Fibroblast of peridontal ligament (primary cell): ENCODE measurements around the gene PLPP2.
"Not testable (repeated sequence)": the region's sequence is repeated elsewhere in the genome, so short reads cannot be mapped to it uniquely, and the experiment has no call there.

Source experiments
- DNase-seq: peaks from one replicate; pipeline ENCODE4 v3.0.0-alpha.2; 2010; ENCODE audit errors: extremely low read depth

Gene PLPP2

GRCh38 chr19:271856-272255 is 19.3 kb downstream of the PLPP2 start:
- no peak for DNase-seq

- not testable (repeated sequence) for DNase-seq
These were observed 20.4 kb downstream of the PLPP2 start for GRCh38 chr19:270766-271318.

GRCh38 chr19:269241-269640 is 22.0 kb downstream of the PLPP2 start:
- DNase-seq = no peak

- DNase-seq = no peak
These were observed 29.1 kb downstream of the PLPP2 start for GRCh38 chr19:262125-262524.

GRCh38 chr19:256804-257203 is 34.4 kb downstream of the PLPP2 start:
- not testable (repeated sequence) for DNase-seq

- DNase-seq = not testable (repeated sequence)
These were observed 38.6 kb downstream of the PLPP2 start for GRCh38 chr19:252421-253186.

- DNase-seq = no peak
These were observed 44.7 kb downstream of the PLPP2 start for GRCh38 chr19:246551-246950.

- not testable (repeated sequence) for DNase-seq
These were observed 45.3 kb downstream of the PLPP2 start for GRCh38 chr19:245900-246299.

- DNase-seq = no peak
These were observed 45.7 kb downstream of the PLPP2 start for GRCh38 chr19:245457-245856.
